Measurements from ENCODE around the gene ZNF362.

DNA sequence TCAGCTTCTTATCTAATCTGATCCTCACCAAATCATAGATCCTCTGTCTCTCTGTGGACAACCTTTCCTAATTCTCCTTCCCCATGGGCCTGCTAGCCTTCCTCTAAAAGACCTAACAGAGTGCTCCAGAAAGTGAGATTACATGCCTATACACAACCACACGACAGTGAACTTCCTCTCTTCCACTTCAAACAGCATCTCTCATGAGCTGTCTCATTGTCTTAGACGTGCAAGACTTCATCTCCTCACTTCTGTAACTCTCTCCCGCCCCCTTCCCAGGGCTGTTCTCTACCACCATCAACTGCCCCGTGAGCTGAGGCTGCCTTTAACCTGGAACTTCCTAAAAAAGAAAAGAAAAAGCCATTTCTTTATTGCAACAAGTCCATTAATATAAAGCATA lies 78.7 kb downstream of the ZNF362 start:
- TF ChIP-seq CHD2 (IDR thresholded peaks at IDR 0.05; ENCODE audit: low read length, partially characterized antibody) (no peak), MXI1 (IDR thresholded peaks at IDR 0.05; ENCODE audit: low read depth, low read length) (no peak), SMC3 (IDR thresholded peaks at IDR 0.05; ENCODE audit: low read depth, low read length) (no peak), TAF1 (IDR thresholded peaks at IDR 0.05; ENCODE audit: borderline replicate concordance, low read depth, low read length) (no peak), MAX (IDR thresholded peaks at IDR 0.05; ENCODE audit: low read depth) (no peak), GABPA (IDR thresholded peaks at IDR 0.05; ENCODE audit: low read depth) (no peak), SIN3A (IDR thresholded peaks at IDR 0.05; ENCODE audit: borderline replicate concordance, low read depth, low read length) (no peak), TCF12 (IDR thresholded peaks at IDR 0.05) (no peak), MEF2A (IDR thresholded peaks at IDR 0.05; ENCODE audit: borderline replicate concordance, low read depth) (no peak), RAD21 (IDR thresholded peaks at IDR 0.05; ENCODE audit: low read length) (no peak), EZH2phosphoT487 (IDR thresholded peaks at IDR 0.05; ENCODE audit: borderline replicate concordance, low read depth) (no peak), RFX5 (IDR thresholded peaks at IDR 0.05; ENCODE audit: low read length) (no peak)
- TF ChIP-seq, protein P1, sequence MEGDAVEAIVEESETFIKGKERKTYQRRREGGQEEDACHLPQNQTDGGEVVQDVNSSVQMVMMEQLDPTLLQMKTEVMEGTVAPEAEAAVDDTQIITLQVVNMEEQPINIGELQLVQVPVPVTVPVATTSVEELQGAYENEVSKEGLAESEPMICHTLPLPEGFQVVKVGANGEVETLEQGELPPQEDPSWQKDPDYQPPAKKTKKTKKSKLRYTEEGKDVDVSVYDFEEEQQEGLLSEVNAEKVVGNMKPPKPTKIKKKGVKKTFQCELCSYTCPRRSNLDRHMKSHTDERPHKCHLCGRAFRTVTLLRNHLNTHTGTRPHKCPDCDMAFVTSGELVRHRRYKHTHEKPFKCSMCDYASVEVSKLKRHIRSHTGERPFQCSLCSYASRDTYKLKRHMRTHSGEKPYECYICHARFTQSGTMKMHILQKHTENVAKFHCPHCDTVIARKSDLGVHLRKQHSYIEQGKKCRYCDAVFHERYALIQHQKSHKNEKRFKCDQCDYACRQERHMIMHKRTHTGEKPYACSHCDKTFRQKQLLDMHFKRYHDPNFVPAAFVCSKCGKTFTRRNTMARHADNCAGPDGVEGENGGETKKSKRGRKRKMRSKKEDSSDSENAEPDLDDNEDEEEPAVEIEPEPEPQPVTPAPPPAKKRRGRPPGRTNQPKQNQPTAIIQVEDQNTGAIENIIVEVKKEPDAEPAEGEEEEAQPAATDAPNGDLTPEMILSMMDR (IDR thresholded peaks at IDR 0.05) = no peak
- TF ChIP-seq, protein P2, sequence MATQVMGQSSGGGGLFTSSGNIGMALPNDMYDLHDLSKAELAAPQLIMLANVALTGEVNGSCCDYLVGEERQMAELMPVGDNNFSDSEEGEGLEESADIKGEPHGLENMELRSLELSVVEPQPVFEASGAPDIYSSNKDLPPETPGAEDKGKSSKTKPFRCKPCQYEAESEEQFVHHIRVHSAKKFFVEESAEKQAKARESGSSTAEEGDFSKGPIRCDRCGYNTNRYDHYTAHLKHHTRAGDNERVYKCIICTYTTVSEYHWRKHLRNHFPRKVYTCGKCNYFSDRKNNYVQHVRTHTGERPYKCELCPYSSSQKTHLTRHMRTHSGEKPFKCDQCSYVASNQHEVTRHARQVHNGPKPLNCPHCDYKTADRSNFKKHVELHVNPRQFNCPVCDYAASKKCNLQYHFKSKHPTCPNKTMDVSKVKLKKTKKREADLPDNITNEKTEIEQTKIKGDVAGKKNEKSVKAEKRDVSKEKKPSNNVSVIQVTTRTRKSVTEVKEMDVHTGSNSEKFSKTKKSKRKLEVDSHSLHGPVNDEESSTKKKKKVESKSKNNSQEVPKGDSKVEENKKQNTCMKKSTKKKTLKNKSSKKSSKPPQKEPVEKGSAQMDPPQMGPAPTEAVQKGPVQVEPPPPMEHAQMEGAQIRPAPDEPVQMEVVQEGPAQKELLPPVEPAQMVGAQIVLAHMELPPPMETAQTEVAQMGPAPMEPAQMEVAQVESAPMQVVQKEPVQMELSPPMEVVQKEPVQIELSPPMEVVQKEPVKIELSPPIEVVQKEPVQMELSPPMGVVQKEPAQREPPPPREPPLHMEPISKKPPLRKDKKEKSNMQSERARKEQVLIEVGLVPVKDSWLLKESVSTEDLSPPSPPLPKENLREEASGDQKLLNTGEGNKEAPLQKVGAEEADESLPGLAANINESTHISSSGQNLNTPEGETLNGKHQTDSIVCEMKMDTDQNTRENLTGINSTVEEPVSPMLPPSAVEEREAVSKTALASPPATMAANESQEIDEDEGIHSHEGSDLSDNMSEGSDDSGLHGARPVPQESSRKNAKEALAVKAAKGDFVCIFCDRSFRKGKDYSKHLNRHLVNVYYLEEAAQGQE (IDR thresholded peaks at IDR 0.05; ENCODE audit: low read depth, low read length) = no peak

Measured in SK-N-SH (cell line).